NCI-H2107 (cell line): ENCODE measurements around the gene HTR6.

Experiments
- DNase-seq: peaks from one replicate; lab custom pipeline; 2025; lab: John Stamatoyannopoulos, UW

HTR6 gene

GRCh38 chr1:19688041-19688842 is 23.6 kb downstream of the HTR6 start:
- DNase-seq, result no peak

GRCh38 chr1:19689085-19689757 is 24.5 kb downstream of the HTR6 start:
- DNase-seq, result no peak

GRCh38 chr1:19689856-19690255 is 25.2 kb downstream of the HTR6 start:
- no peak for DNase-seq

- no peak for DNase-seq
Measured at GRCh38 chr1:19690342-19690741, 25.7 kb downstream of the HTR6 start.

GRCh38 chr1:19694298-19694697 is 29.6 kb downstream of the HTR6 start:
- DNase-seq, result no peak

GRCh38 chr1:19695772-19696171 is 31.1 kb downstream of the HTR6 start:
- no peak for DNase-seq

GRCh38 chr1:19696820-19697219 is 32.1 kb downstream of the HTR6 start:
- DNase-seq, result no peak

- DNase-seq, result no peak
Measured at GRCh38 chr1:19698181-19698580, 33.5 kb downstream of the HTR6 start.

GRCh38 chr1:19700079-19700777 is 35.6 kb downstream of the HTR6 start:
- DNase-seq, result no peak

- no peak for DNase-seq
Measured at GRCh38 chr1:19703280-19703679, 38.6 kb downstream of the HTR6 start.

- peak; percentile 11 for DNase-seq
Measured at GRCh38 chr1:19704247-19705113, 39.8 kb downstream of the HTR6 start.

GRCh38 chr1:19705464-19705863 is 40.8 kb downstream of the HTR6 start:
- no peak for DNase-seq

- no peak for DNase-seq
Measured at GRCh38 chr1:19706136-19706535, 41.5 kb downstream of the HTR6 start.

- DNase-seq, result no peak
Measured at GRCh38 chr1:19708567-19709110, 44.0 kb downstream of the HTR6 start.

GRCh38 chr1:19709260-19709793 is 44.7 kb downstream of the HTR6 start:
- no peak for DNase-seq

GRCh38 chr1:19710825-19711611 is 46.3 kb downstream of the HTR6 start:
- DNase-seq, result no peak

GRCh38 chr1:19712928-19713327 is 48.3 kb downstream of the HTR6 start:
- no peak for DNase-seq

GRCh38 chr1:19715334-19716203 is 50.9 kb downstream of the HTR6 start:
- DNase-seq, result peak; percentile 88

- no peak for DNase-seq
Measured at GRCh38 chr1:19717467-19717866, 52.8 kb downstream of the HTR6 start.

GRCh38 chr1:19720174-19720573 is 55.5 kb downstream of the HTR6 start:
- no peak for DNase-seq
